H4 (cell line): Measurements from ENCODE around the gene ITSN1. TPM values are rescaled to one million over a fixed set of nuclear protein-coding genes. Genes with fewer than 3 reads are reported as not detected.

Experiments
- total RNA-seq: library from RNA; depleted of rRNA; stranded (reverse); fragments of >200 nt; shearing (Covaris generic); gene quantifications from 2 replicates; pipeline ENCODE4 v1.2.3, GENCODE V29; 2014; rRNA removed

The ITSN1 gene
- total RNA-seq, 1 experiment from 2014 or later: 27.4 TPM

Other genes starting within 250 kb of the ITSN1 start
- 92.0 and 103 TPM in 2 replicates for gene IFNGR2, start 239.1 kb upstream of the ITSN1 start, total RNA-seq
- 28.3 and 29.6 TPM in 2 replicates for gene TMEM50B, start 162.5 kb upstream of the ITSN1 start, total RNA-seq
- 1.2 and 3.1 TPM in 2 replicates for gene DNAJC28, start 150.8 kb upstream of the ITSN1 start, total RNA-seq
- 96.9 and 163 TPM in 2 replicates for gene GART, start 100.4 kb upstream of the ITSN1 start, total RNA-seq
- 222 and 434 TPM in 2 replicates for gene SON, start 99.5 kb upstream of the ITSN1 start, total RNA-seq
- 76.5 and 87.3 TPM in 2 replicates for gene DONSON, start 53.8 kb upstream of the ITSN1 start, total RNA-seq
- 13.6 and 15.8 TPM in 2 replicates for gene CRYZL1, start 760 bp upstream of the ITSN1 start, total RNA-seq